IPS-15b (cell line): ENCODE measurements around the gene IMMT.
"Not testable (repeated sequence)": the region's sequence is repeated elsewhere in the genome, so short reads cannot be mapped to it uniquely, and the experiment has no call there.

Experiments
- H3K27me3 ChIP-seq: one replicate; pipeline ENCODE4 v1.6.1; 2013; ENCODE audit warnings: low read length; ENCODE audit not compliant: control insufficient read depth, insufficient read depth
- H3K36me3 ChIP-seq: one replicate; pipeline ENCODE4 v1.6.1; 2013; ENCODE audit warnings: low read length; ENCODE audit not compliant: control insufficient read depth, insufficient read depth
- H3K4me1 ChIP-seq: one replicate; pipeline ENCODE4 v1.6.1; 2013; ENCODE audit warnings: mild to moderate bottlenecking, low read length; ENCODE audit not compliant: control insufficient read depth, insufficient read depth
- H3K4me3 ChIP-seq: one replicate; pipeline ENCODE4 v1.5.1; 2013; ENCODE audit warnings: low read depth, low read length
- H3K9ac ChIP-seq: one replicate; pipeline ENCODE4 v1.6.1; 2013; ENCODE audit warnings: low read depth, mild to moderate bottlenecking, low read length
- H3K9me3 ChIP-seq: one replicate; pipeline ENCODE4 v1.6.1; 2013; ENCODE audit warnings: mild to moderate bottlenecking, low read length; ENCODE audit not compliant: control insufficient read depth, insufficient read depth

The IMMT gene

DNA sequence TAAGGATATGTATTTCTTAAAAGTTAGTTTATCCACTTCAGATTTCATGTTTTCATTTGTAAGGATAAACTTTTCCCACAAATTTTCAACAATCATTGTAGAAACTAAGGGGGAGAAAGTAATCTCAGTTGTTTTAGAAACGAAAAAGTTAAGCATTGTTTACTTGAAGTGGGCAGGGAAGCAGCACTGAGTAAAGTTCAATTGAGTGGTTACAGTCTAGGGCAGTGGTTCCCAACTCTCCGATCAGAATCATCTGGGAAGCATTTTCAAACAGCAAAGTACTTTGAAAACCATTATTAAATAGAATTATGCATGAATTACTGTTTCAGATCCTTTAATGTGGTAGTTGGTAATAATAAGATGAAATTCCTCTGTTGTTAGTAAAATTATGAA, 16.5 kb upstream of the IMMT start:
- no peaks in the 10 kb centered on the region for H3K4me1 ChIP-seq
- no peak overlapping the region for H3K4me3 ChIP-seq
- no peak overlapping the region for H3K9ac ChIP-seq
- H3K36me3 ChIP-seq = peaks cover 26% of the 10 kb centered on the region
- no peaks in the 10 kb centered on the region for H3K9me3 ChIP-seq
- no peaks in the 10 kb centered on the region for H3K27me3 ChIP-seq

DNA sequence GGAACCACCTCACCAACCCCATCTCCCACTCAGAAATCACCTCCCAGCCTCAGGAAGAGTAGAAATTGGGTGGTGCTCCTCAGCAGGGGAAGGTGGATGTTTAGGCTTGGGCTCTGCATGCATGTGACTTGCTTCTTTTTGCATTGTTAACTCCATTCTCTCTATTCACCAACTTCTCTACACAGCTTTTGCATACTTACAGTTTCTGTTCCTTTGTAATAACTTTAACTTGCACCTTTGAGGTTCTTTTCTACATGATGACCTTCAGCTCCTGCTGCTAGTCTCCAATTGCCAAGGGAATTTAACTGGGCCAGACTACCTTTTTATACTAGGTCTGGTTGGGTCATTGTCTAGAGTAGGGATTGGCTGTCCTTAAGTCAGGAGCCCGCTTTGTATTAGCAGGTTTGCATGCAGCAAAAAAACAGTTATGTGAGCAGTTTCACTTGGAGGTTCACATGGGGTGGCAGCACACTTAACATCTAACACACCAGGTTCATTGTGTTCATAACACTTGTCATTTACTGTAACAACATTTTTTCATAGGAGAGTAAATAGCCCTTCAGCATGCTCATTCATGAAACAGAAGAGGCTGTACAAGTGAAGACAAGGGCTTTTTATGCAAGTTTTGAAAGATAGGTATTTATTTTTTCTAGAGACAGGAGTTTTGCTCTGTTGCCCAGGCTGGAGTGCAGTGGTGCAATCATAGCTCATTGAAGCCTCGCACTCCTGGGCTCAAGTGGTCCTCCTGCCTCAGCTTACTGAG, 16.0 kb upstream of the IMMT start:
- H3K4me1 ChIP-seq = no peaks in the 10 kb centered on the region
- H3K9ac ChIP-seq = no peak overlapping the region
- H3K9me3 ChIP-seq = no peaks in the 10 kb centered on the region
- H3K4me3 ChIP-seq = no peak overlapping the region
- peaks cover 26% of the 10 kb centered on the region for H3K36me3 ChIP-seq
- H3K27me3 ChIP-seq = no peaks in the 10 kb centered on the region

DNA sequence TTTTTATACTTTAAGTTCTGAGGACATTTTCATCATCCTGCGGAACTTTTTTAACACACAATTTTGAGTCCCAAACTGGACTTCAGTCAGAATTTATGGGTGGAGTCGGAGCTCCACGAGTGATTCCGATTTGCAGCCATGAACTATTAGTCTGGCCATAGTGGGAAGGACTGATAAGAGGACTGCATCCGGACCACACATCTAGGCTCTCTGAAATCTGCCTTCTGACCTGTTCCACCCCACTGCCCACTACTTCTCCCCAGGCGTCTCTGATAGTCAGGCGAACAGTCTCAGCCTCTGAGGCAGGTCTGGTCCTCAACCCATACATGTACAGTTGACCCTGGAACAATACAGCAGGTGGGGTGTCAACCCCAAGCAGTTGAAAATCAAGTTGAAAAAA, 9.2 kb upstream of the IMMT start:
- no peak overlapping the region for H3K9ac ChIP-seq
- no peak overlapping the region for H3K4me3 ChIP-seq
- peaks cover 9% of the 10 kb centered on the region for H3K4me1 ChIP-seq
- no peaks in the 10 kb centered on the region for H3K27me3 ChIP-seq
- H3K36me3 ChIP-seq = peaks cover 12% of the 10 kb centered on the region
- no peaks in the 10 kb centered on the region for H3K9me3 ChIP-seq

DNA sequence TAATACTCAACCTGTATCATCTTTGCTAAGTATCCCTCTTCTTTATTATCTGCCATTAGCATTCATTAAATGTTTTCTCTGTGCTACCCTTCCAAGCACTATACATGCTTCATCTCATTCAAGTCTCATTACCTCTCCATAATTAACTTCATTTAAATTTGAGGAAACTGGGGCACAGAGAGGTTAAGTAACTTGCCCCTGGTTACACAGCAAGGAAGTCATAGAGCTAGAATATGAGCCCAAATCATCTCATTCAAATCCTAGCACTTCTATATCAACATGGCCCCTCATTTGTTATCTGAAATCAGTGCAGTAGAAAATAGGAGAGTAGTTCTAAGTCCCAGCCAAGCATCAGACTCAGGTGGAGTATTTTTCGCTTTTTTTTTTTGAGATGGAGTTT, 8.4 kb upstream of the IMMT start:
- Histone ChIP-seq H3K9ac (no peak overlapping the region), H3K9me3 (no peaks in the 10 kb centered on the region), H3K27me3 (no peaks in the 10 kb centered on the region), H3K4me3 (no peak overlapping the region), H3K4me1 (peaks cover 9% of the 10 kb centered on the region), H3K36me3 (peaks cover 11% of the 10 kb centered on the region)

DNA sequence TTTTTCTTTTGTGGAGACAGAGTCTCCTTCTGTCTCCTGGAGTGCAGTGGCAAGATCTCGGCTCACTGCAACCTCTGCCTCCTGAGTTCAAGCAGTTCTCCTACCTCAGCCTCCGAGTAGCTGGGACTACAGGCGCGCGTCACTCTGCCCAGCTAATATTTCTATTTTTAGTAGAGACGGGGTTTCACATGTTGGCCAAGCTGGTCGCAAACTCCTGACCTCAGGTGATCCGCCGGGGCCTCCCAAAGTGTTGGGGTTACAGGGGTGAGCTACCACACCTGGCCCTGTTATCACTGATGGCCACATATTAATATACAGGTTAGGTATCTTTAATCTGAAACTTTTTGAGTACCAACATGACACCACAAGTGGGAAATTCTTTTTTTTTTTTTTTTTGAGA, 7.4 kb upstream of the IMMT start:
- Histone ChIP-seq H3K27me3 (no peaks in the 10 kb centered on the region), H3K36me3 (peaks cover 4% of the 10 kb centered on the region), H3K9me3 (no peaks in the 10 kb centered on the region), H3K9ac (no peak overlapping the region), H3K4me3 (no peak overlapping the region), H3K4me1 (peaks cover 9% of the 10 kb centered on the region)

DNA sequence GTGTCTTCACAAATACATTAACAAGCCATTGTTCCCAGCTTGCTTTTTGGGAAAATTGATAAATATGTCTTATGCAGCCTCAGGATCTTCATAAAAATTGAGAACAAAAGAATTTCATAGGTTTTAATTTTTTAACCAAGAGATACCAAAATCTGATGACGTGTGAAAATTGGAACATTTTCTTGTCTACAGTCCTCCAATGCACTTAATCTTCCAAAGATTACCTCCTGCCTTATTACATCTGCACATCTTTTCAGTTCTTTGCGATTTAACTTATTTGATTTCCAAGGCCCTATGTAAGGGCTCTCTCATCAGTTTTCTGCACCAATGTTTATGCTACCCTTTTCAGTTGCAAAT, 7.1 kb upstream of the IMMT start:
- H3K36me3 ChIP-seq = peaks cover 3% of the 10 kb centered on the region
- H3K4me1 ChIP-seq = peaks cover 9% of the 10 kb centered on the region
- no peak overlapping the region for H3K4me3 ChIP-seq
- no peaks in the 10 kb centered on the region for H3K27me3 ChIP-seq
- no peak overlapping the region for H3K9ac ChIP-seq
- no peaks in the 10 kb centered on the region for H3K9me3 ChIP-seq

DNA sequence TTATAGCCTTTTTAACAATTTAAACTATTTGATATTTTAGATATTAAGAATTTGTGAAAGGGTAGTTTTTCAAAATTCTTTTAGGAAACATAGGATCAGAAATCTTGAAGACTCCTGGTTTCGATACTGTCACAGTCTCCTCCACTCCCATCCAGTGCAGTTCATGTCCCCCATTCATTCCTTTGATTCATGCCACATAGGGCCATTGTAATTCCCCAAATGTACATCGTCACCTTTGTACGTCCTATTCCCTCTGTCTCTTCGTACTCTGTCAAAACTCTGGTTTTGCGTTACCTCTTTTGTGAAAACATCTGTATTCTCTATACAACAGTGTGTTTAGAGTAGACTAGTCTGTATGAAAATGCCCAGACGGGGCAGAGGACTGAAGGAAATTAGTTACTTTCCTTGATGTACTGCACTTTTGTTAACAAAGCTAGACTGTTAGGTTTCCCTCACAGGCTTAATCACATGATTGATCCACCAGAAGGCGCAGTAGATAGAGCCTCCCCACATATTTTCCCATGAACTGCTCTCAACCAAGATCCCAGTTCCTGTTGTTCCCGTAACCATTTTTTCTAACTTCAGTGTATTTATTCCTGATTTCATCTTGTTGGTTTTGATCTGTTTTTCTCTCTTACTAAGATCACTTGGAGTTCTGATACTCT, 6.5 kb upstream of the IMMT start:
- Histone ChIP-seq H3K36me3 (no peaks in the 10 kb centered on the region), H3K9ac (no peak overlapping the region), H3K4me1 (peaks cover 9% of the 10 kb centered on the region), H3K4me3 (no peak overlapping the region), H3K9me3 (no peaks in the 10 kb centered on the region), H3K27me3 (no peaks in the 10 kb centered on the region)

DNA sequence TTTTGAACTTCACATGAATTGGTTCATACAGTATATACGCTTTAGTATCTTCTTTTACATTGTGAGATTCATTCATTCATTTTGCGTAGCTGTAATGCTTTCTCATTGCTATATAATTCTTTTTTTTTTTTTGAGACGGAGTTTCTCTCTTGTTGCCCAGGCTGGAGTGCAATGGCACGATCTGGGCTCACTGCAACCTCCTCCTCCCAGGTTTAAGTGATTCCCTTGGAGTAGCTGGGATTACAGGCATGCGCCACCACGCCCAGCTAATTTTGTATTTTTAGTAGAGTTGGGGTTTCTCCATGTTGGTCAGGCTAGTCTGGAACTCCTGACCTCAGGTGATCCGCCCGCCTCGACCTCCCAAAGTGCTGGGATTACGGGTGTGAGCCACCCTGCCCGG, 5.3 kb upstream of the IMMT start:
- not testable (repeated sequence) for H3K27me3 ChIP-seq, H3K36me3 ChIP-seq, H3K9ac ChIP-seq, H3K9me3 ChIP-seq
- Histone ChIP-seq H3K4me3 (peak overlapping the region; percentile 87), H3K4me1 (peaks cover 10% of the 10 kb centered on the region)

DNA sequence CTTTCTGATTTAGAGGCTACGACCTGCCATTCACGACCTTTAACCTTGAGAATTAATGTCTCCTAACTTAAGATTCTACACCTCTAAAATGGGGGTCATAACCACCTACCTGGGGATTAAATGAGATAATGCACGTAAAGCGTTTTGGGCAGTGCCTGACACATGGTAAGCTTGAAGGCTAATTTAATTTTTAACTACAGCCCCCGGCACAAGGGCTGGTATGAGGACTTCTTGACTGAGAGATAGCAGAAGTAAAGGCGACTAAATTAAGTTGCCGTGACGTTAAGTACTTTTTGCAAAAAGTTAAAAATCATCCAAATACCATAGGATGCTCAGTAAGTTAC, 4.5 kb upstream of the IMMT start:
- Histone ChIP-seq H3K4me3 (peak overlapping the region; percentile 87), H3K36me3 (peaks cover 2% of the 10 kb centered on the region), H3K4me1 (peaks cover 10% of the 10 kb centered on the region), H3K9ac (peak overlapping the region; percentile 88), H3K9me3 (no peaks in the 10 kb centered on the region), H3K27me3 (no peaks in the 10 kb centered on the region)

DNA sequence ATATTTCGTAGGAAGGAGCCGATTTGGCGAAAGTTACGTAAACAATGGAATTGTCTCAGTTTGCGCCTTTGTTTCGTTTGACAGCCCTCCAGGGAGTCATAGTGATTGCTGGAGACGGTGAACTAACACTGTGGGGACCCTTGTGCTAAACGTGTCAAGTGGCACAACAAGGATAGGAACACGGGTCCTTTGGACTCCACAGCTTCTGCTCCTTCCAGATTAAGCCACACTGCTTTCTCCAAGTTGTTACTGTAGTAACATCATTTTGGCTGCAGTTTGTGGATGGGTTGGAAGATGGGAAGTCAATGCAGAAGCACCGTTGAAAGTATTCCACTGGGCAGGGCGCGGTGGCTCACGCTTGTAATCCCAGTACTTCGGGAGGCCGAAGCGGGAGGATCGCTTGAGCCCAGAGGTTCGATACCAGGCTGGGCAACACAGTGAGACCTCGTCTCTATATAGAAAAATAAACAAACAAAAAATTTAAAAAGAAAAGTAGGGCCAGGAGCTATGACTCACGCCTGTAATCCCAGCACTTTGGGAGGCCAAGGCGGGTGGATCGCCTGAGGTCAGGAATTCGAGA, 636 bp upstream of the IMMT start:
- peaks cover 2% of the 10 kb centered on the region for H3K36me3 ChIP-seq
- no peaks in the 10 kb centered on the region for H3K27me3 ChIP-seq
- peaks cover 8% of the 10 kb centered on the region for H3K4me1 ChIP-seq
- H3K9ac ChIP-seq = peak overlapping the region; percentile 83
- H3K9me3 ChIP-seq = no peaks in the 10 kb centered on the region
- peak overlapping the region; percentile 99 for H3K4me3 ChIP-seq

DNA sequence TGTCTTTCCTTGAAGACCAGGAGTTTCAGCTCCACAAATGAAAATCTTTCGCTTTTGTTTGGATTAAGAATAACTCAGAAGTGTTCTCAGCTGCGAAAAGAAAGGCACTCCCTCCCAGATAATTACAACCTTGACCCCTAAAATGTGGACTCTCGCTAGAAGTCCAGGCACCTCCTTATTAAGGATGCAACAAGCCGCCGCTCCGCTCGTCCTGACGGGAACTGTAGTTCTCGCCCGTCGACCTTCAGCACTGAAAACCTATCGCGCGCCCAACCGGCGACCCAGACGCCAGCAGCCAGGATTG, 559 bp downstream of the IMMT start:
- Histone ChIP-seq H3K4me3 (peak overlapping the region; percentile 99), H3K9me3 (no peaks in the 10 kb centered on the region), H3K4me1 (peaks cover 8% of the 10 kb centered on the region)

DNA sequence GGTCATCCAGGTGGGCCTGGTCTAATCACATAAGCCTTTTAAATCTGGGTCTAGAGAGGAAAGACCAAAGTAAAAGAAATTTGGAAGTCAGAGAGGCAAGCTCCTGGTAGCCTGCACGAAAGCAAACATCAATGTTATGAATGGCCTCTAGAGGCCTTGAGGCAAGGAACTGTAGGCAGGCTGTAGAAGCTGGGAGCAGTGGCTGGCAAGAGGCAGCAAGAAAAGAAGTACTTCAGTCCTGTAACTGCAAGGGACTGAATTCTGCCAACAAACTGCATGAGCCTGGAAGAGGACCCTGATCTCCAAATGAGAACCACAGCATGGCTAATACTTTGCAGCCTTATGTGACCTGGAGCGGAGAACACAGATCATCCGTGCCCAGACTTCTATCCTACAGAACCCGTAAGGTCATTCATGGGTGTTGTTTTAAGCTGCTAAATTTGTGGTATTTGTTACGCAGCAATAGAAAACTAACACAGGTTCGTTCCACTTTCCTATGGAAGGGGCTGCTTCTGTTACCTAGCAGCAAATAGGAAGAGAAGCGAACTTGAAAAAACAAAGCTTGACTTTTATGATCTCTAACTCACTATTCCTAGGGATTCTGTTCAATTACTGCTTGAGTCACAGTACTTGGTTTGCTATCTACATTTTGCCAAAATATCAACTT, 1.2 kb downstream of the IMMT start:
- H3K9me3 ChIP-seq = no peaks in the 10 kb centered on the region
- peaks cover 2% of the 10 kb centered on the region for H3K36me3 ChIP-seq
- H3K4me1 ChIP-seq = peaks cover 8% of the 10 kb centered on the region
- no peaks in the 10 kb centered on the region for H3K27me3 ChIP-seq
- peak overlapping the region; percentile 99 for H3K4me3 ChIP-seq
- H3K9ac ChIP-seq = no peak overlapping the region

More for the DNA sequence above, 559 bp downstream of the IMMT start:
- Histone ChIP-seq H3K9ac (no peak overlapping the region), H3K36me3 (peaks cover 2% of the 10 kb centered on the region), H3K27me3 (no peaks in the 10 kb centered on the region)
